ENCODE results near the gene FHOD3.
A peak's percentile ranks its signal among the peaks of the same experiment; 100 is the strongest.

FHOD3 gene

GRCh38 chr18:36297417-36298125 lies at the start of gene FHOD3:
Gene FHOD3 (plus strand): TSS chr18:36297713. CDS start chr18:36297836, 123 bp downstream.
- DNase-seq, result peak in 1 of 2 experiments; percentile 12

- no peak for DNase-seq
These were observed 48.1 kb upstream of the FHOD3 start for GRCh38 chr18:36249392-36249791.

GRCh38 chr18:36250827-36251226 lies 46.7 kb upstream of the FHOD3 start:
- DNase-seq, result no peak

GRCh38 chr18:36255072-36255698 lies 42.3 kb upstream of the FHOD3 start:
- no peak for DNase-seq

GRCh38 chr18:36256094-36256493 lies 41.4 kb upstream of the FHOD3 start:
- DNase-seq, result no peak

GRCh38 chr18:36262971-36263370 lies 34.5 kb upstream of the FHOD3 start:
- DNase-seq, result no peak

- DNase-seq, result no peak
These were observed 33.2 kb upstream of the FHOD3 start for GRCh38 chr18:36264283-36264682.

- DNase-seq, result no peak
These were observed 32.5 kb upstream of the FHOD3 start for GRCh38 chr18:36265015-36265414.

GRCh38 chr18:36269157-36269556 lies 28.4 kb upstream of the FHOD3 start:
- DNase-seq, result no peak

GRCh38 chr18:36271153-36271552 lies 26.4 kb upstream of the FHOD3 start:
- no peak for DNase-seq

GRCh38 chr18:36273347-36273746 lies 24.2 kb upstream of the FHOD3 start:
- DNase-seq, result no peak

GRCh38 chr18:36274083-36274715 lies 23.3 kb upstream of the FHOD3 start:
- no peak for DNase-seq

- no peak for DNase-seq
These were observed 22.0 kb upstream of the FHOD3 start for GRCh38 chr18:36275561-36275960.

- no peak for DNase-seq
These were observed 18.5 kb upstream of the FHOD3 start for GRCh38 chr18:36279001-36279400.

GRCh38 chr18:36281936-36282335 lies 15.6 kb upstream of the FHOD3 start:
- DNase-seq, result no peak

GRCh38 chr18:36283448-36283847 lies 14.1 kb upstream of the FHOD3 start:
- DNase-seq, result no peak

GRCh38 chr18:36284268-36284667 lies 13.2 kb upstream of the FHOD3 start:
- DNase-seq, result no peak

- peak; percentile 6 to 30 for DNase-seq
These were observed 12.7 kb upstream of the FHOD3 start for GRCh38 chr18:36284671-36285295.

GRCh38 chr18:36287653-36288052 lies 9.9 kb upstream of the FHOD3 start:
- no peak for DNase-seq

- DNase-seq, result no peak
These were observed 8.8 kb upstream of the FHOD3 start for GRCh38 chr18:36288689-36289088.

GRCh38 chr18:36294031-36294430 lies 3.5 kb upstream of the FHOD3 start:
- no peak for DNase-seq

- DNase-seq, result no peak
These were observed 2.3 kb upstream of the FHOD3 start for GRCh38 chr18:36295214-36295613.

GRCh38 chr18:36295880-36296301 lies 1.6 kb upstream of the FHOD3 start:
- DNase-seq, result no peak

Measured in stimulated activated CD4-positive, alpha-beta T cell treated with anti-CD3 and anti-CD28 coated beads, Interleukin-4, amount 100 ng/mL, for 4 hours (primary cell).